ENCODE results near the gene FMNL1.

The FMNL1 gene

GRCh38 chr17:45186801-45187354, 34.8 kb upstream of the FMNL1 start:
- TF ChIP-seq, protein P1, sequence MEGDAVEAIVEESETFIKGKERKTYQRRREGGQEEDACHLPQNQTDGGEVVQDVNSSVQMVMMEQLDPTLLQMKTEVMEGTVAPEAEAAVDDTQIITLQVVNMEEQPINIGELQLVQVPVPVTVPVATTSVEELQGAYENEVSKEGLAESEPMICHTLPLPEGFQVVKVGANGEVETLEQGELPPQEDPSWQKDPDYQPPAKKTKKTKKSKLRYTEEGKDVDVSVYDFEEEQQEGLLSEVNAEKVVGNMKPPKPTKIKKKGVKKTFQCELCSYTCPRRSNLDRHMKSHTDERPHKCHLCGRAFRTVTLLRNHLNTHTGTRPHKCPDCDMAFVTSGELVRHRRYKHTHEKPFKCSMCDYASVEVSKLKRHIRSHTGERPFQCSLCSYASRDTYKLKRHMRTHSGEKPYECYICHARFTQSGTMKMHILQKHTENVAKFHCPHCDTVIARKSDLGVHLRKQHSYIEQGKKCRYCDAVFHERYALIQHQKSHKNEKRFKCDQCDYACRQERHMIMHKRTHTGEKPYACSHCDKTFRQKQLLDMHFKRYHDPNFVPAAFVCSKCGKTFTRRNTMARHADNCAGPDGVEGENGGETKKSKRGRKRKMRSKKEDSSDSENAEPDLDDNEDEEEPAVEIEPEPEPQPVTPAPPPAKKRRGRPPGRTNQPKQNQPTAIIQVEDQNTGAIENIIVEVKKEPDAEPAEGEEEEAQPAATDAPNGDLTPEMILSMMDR (IDR thresholded peaks at IDR 0.05; ENCODE audit: borderline replicate concordance, insufficient read depth, low read depth, low read length) = no peak
- no peak overlapping the region for H3K4me3 ChIP-seq (ENCODE audit: low read depth, low read length)

DNA sequence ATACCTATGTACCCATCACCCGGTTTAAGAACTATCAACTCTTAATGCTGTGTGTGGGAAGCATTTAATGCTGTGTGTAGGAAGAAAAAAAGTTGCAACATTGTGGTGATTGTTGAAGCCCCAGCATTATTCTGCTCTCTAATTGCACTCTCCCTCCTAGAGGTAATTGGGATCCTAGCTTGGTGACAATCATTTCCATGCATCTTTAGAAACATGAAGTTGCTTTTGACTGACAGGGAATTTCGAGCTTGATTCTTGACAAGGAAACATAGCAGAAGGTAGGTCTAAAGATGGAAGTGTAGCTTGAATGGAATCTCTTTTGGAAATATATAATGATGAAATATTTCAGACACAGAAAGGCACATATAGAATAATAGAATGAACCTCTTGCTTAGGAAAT, 32.7 kb upstream of the FMNL1 start:
- TF ChIP-seq, protein P1 (IDR thresholded peaks at IDR 0.05; ENCODE audit: borderline replicate concordance, insufficient read depth, low read depth, low read length) = no peak
- H3K4me3 ChIP-seq (ENCODE audit: low read depth, low read length) = no peak overlapping the region

DNA sequence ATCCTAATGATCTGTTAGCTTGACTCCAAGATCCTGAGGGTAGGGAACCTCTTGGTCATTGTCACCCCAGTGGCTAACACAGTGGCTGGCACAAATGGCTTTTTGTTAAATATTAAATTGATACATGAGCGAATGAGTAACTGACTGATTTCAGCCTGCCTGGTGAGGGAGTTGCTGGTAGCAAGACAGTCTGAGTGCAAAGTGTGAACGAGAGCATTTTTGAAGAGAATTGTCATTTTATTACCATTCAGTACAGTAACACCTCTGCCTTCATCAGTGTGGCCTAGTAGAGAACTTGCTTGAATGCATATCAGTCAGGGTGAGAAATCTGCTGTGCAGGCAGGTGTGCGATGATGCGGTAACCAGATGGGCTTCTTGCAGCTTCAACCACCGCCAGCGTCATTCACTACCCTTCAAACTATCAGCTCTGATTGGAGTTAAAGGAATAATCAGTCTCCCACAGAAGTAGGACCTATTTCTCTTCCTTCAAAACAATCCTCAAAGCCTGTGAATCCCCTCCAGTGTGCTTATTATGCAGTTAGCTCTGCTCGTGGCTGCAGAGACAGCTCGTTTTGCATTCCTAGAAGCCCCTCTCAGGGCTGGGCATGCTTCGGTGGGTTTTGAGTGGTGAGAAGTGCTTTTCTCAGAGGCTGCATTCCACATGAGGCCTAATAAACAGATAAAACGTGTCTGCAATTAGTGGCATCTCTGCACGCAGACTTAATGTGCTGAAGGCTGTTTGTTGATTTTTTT, 31.0 kb upstream of the FMNL1 start:
- H3K4me3 ChIP-seq (ENCODE audit: low read depth, low read length) = no peak overlapping the region
- TF ChIP-seq, protein P1 (IDR thresholded peaks at IDR 0.05; ENCODE audit: borderline replicate concordance, insufficient read depth, low read depth, low read length) = no peak

DNA sequence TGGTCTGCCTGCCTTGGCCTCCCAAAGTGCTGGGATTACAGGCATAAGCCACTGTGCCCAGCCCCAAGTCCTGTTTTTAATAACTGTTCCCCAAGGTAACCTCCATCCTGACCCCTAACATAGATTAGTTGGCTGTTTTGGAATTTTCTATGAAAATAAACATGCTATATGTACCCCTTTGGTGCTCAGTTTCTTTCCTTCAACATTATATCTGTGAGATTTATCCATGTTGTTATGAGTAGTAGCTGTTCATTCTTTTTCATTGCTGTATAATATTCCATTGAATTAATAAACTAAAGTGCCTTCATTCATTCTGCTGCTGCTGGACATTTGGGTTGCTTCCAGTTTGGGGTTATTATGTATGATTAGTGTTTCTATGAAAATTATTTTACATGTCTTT, 26.3 kb upstream of the FMNL1 start:
- no peak overlapping the region for H3K4me3 ChIP-seq (ENCODE audit: low read depth, low read length)
- TF ChIP-seq, protein P1 (IDR thresholded peaks at IDR 0.05; ENCODE audit: borderline replicate concordance, insufficient read depth, low read depth, low read length) = no peak

- TF ChIP-seq, protein P1 (IDR thresholded peaks at IDR 0.05; ENCODE audit: borderline replicate concordance, insufficient read depth, low read depth, low read length) = no peak
- H3K4me3 ChIP-seq (ENCODE audit: low read depth, low read length) = no peak overlapping the region
Observed at GRCh38 chr17:45197108-45197507, 24.6 kb upstream of the FMNL1 start.

DNA sequence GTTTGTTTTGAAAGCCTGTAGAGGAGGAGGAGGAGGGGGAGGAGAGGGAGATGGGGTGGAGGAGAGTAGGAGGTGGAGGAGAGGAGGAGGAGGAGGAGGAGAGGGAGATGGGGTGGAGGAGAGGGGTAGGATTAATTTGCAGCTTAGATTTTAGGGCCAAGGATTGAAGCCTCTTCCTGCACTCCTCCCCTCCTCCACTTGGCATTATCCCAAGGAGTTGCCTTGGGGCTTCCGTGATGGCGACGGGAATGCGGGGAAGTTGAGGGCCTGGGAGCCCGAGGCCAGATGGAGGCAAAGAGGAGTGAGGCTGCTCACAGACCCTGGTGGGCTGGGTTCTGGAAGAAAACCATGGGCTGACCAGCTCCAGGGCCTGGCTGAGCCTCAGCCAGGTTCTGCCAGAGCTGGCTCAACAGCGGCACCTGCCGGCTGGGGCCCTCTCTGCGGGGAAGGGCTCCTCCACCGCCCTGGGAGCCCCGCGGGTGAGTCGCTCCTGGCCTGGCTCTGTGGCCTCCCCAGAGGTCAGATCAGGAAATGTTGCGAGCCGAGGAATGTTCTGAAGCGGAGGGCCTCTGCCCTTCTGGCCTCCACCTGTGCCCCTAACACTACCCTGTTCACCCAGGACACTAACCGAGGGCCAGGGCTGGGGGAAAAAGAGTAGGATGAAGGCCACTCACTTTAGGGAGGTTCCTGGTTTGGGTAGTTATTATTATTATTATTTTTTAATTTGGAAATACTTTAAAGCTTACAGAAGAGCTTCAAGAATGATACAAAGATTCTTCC, 23.9 kb upstream of the FMNL1 start:
- TF ChIP-seq, protein P1 (IDR thresholded peaks at IDR 0.05; ENCODE audit: borderline replicate concordance, insufficient read depth, low read depth, low read length) = peak; percentile 99
- H3K4me3 ChIP-seq (ENCODE audit: low read depth, low read length) = no peak overlapping the region
